ENCODE results near the gene AK4. TPM values are rescaled to one million over a fixed set of nuclear protein-coding genes. Genes with fewer than 3 reads are reported as not detected.

The AK4 gene
- polyA plus RNA-seq, 1 donor (not counting 4 experiments of a cell fraction or from before 2014, with no cell fraction given), result 90.0 TPM

- dilution Hi-C loops (cut with MboI; ENCODE audit: extremely low pct_ligation_motif_present, low sequenced_read_pairs), result no loop called here
- DNase-seq (ENCODE audit: low read depth, low spot score) (no peak), FAIRE-seq (no peak)
- no peak overlapping the region for H2AFZ ChIP-seq (ENCODE audit: control insufficient read depth, low read length)
- no peaks in the 10 kb centered on the region for H3K27me3 ChIP-seq (ENCODE audit: control insufficient read depth, extremely low read depth, insufficient read depth, low read length)
- H4K20me1 ChIP-seq (ENCODE audit: control insufficient read depth, extremely low read depth, insufficient read depth, low read length), result peaks cover 3% of the 10 kb centered on the region
- TF ChIP-seq CTCF (optimal IDR thresholded peaks at IDR 0.05 in 1 of 3, IDR thresholded peaks at IDR 0.05 in 1 of 3, conservative IDR thresholded peaks at IDR 0.05 in 1 of 3; ENCODE audit: extremely low read depth in 1 of 3, insufficient read depth in 2 of 3, low read length in 3 of 3) (no peak), EZH2 (IDR thresholded peaks at IDR 0.05; ENCODE audit: low read length) (no peak)
- no peaks in the 10 kb centered on the region for H3K4me1 ChIP-seq (ENCODE audit: control insufficient read depth, extremely low read depth, insufficient read depth, low read length)
- no peak overlapping the region for H3K9ac ChIP-seq (ENCODE audit: control insufficient read depth, extremely low read depth, insufficient read depth, low read length)
- H3K27ac ChIP-seq (ENCODE audit: control insufficient read depth, insufficient read depth, low read length), result no peak overlapping the region
- peaks cover 0 to 3% of the 10 kb centered on the region in 2 experiments for H3K36me3 ChIP-seq (ENCODE audit: control insufficient read depth in 2 of 2, extremely low read depth in 1 of 2, insufficient read depth in 2 of 2, low read length in 2 of 2)
- H3K79me2 ChIP-seq (ENCODE audit: control insufficient read depth, insufficient read depth, low read length), result peaks cover 2% of the 10 kb centered on the region
- no peaks in the 10 kb centered on the region for H3K9me1 ChIP-seq (ENCODE audit: control insufficient read depth, extremely low read depth, insufficient read depth, low read length)
- H3K9me3 ChIP-seq (ENCODE audit: control insufficient read depth, low read depth, low read length), result no peaks in the 10 kb centered on the region
- H3K4me2 ChIP-seq (ENCODE audit: control insufficient read depth, extremely low read depth, insufficient read depth, low read depth, low read length), result no peak overlapping the region
- H3K4me3 ChIP-seq (ENCODE audit: control insufficient read depth in 2 of 3, extremely low read depth in 1 of 3, insufficient read depth in 2 of 3, low read depth in 1 of 3, low read length in 3 of 3), result no peak overlapping the region
These were observed 59.3 kb downstream of the AK4 start for GRCh38 chr1:65207317-65207716.

GRCh38 chr1:65208563-65208973 is 60.6 kb downstream of the AK4 start:
- DNase-seq (ENCODE audit: low read depth, low spot score) (no peak), FAIRE-seq (no peak)
- Histone ChIP-seq H3K4me3 (ENCODE audit: control insufficient read depth in 2 of 3, extremely low read depth in 1 of 3, insufficient read depth in 2 of 3, low read depth in 1 of 3, low read length in 3 of 3) (no peak overlapping the region), H4K20me1 (ENCODE audit: control insufficient read depth, extremely low read depth, insufficient read depth, low read length) (peaks cover 5% of the 10 kb centered on the region), H3K36me3 (ENCODE audit: control insufficient read depth in 2 of 2, extremely low read depth in 1 of 2, insufficient read depth in 2 of 2, low read length in 2 of 2) (peaks cover 0 to 3% of the 10 kb centered on the region in 2 experiments), H3K9me3 (ENCODE audit: control insufficient read depth, low read depth, low read length) (no peaks in the 10 kb centered on the region), H3K9ac (ENCODE audit: control insufficient read depth, extremely low read depth, insufficient read depth, low read length) (no peak overlapping the region), H3K4me1 (ENCODE audit: control insufficient read depth, extremely low read depth, insufficient read depth, low read length) (no peaks in the 10 kb centered on the region), H3K9me1 (ENCODE audit: control insufficient read depth, extremely low read depth, insufficient read depth, low read length) (no peaks in the 10 kb centered on the region), H3K27me3 (ENCODE audit: control insufficient read depth, extremely low read depth, insufficient read depth, low read length) (no peaks in the 10 kb centered on the region), H3K27ac (ENCODE audit: control insufficient read depth, insufficient read depth, low read length) (no peak overlapping the region), H3K79me2 (ENCODE audit: control insufficient read depth, insufficient read depth, low read length) (peaks cover 2% of the 10 kb centered on the region), H2AFZ (ENCODE audit: control insufficient read depth, low read length) (no peak overlapping the region), H3K4me2 (ENCODE audit: control insufficient read depth, extremely low read depth, insufficient read depth, low read depth, low read length) (no peak overlapping the region)
- dilution Hi-C loops (cut with MboI; ENCODE audit: extremely low pct_ligation_motif_present, low sequenced_read_pairs), result no loop called here
- TF ChIP-seq CTCF (optimal IDR thresholded peaks at IDR 0.05 in 1 of 3, IDR thresholded peaks at IDR 0.05 in 1 of 3, conservative IDR thresholded peaks at IDR 0.05 in 1 of 3; ENCODE audit: extremely low read depth in 1 of 3, insufficient read depth in 2 of 3, low read length in 3 of 3) (no peak), EZH2 (IDR thresholded peaks at IDR 0.05; ENCODE audit: low read length) (no peak)

Data from keratinocyte (primary cell).